HEK293T (cell line): ENCODE data around the gene CCK.

Source experiments
- FOXM1 ChIP-seq: fragments of 450-650 bp; IDR thresholded peaks from 2 replicates; pipeline ENCODE4 v1.6.1; 2017; ENCODE audit warnings: mild to moderate bottlenecking, borderline replicate concordance
- L3MBTL2 ChIP-seq: fragments of 450-650 bp; conservative IDR thresholded peaks from 2 replicates; pipeline ENCODE4 v1.6.1; 2016; ENCODE audit warnings: mild to moderate bottlenecking
- LEF1 ChIP-seq: fragments of 450-650 bp; IDR thresholded peaks from 2 replicates; pipeline ENCODE4 v1.6.1; 2017; ENCODE audit warnings: mild to moderate bottlenecking, borderline replicate concordance
- SP1 ChIP-seq: fragments of 450-650 bp; IDR thresholded peaks from 2 replicates; pipeline ENCODE4 v1.6.1; 2017
- SUZ12 ChIP-seq: fragments of 450-650 bp; IDR thresholded peaks from 2 replicates; pipeline ENCODE4 v1.6.1; 2016; ENCODE audit warnings: mild to moderate bottlenecking

GRCh38 chr3:42254566-42254965 lies 11.4 kb downstream of the CCK start:
- TF ChIP-seq LEF1 = no peak
- no peak for TF ChIP-seq SUZ12
- TF ChIP-seq SP1 = no peak
- no peak for TF ChIP-seq FOXM1
- TF ChIP-seq L3MBTL2 = no peak
